ENCODE data around the gene PRLR.
"Not testable (repeated sequence)": the region's sequence is repeated elsewhere in the genome, so short reads cannot be mapped to it uniquely, and the experiment has no call there.

DNA sequence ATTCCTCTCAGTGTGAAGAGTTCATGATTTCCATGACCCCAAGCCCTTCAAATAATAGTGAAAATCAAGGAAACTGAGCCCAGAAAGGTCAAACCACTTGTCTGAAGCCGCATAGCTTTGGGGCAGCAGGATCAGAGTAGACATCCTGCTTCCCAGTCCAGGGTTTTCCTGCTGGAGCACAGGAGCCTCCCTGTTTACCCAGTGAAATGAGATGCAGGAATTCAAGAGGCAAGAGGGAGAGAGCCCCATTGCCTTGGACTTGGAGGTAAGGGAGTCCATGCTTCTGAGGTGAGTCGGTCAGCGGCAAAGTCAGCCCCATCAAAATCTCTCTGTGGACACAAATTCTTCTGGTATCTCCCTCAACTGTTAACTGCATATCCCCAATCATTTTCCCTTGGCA is 42.7 kb downstream of the PRLR start:
- TF ChIP-seq L3MBTL2 (conservative IDR thresholded peaks at IDR 0.05); ARNT (IDR thresholded peaks at IDR 0.05); BHLHE40 (IDR thresholded peaks at IDR 0.05; ENCODE audit: borderline replicate concordance); NFRKB (IDR thresholded peaks at IDR 0.05): not testable (repeated sequence)
